Activated T-helper 17 cell treated with anti-CD3 and anti-CD28 coated beads, Interleukin-2, amount 50 U/mL, for 72 hours (primary cell): Measurements from ENCODE around the gene SPTBN1. TPM values are rescaled to one million over a fixed set of nuclear protein-coding genes. Genes with fewer than 3 reads are reported as not detected.

Source experiments
- ATAC-seq: fragments of 150-1000 bp; cut with Tn5 transposase; replicated peaks from 2 replicates; pipeline ENCODE4 v1.10.0; 2021; ENCODE audit warnings: mild to moderate bottlenecking, moderate library complexity
- H3K27ac Mint-ChIP-seq: one replicate; pipeline ENCODE4 v1.8.0; 2022; ENCODE audit warnings: mixed read lengths
- H3K27me3 Mint-ChIP-seq: one replicate; pipeline ENCODE4 v1.8.0; 2022; ENCODE audit warnings: mixed read lengths
- H3K36me3 Mint-ChIP-seq: one replicate; pipeline ENCODE4 v1.8.0; 2022; ENCODE audit warnings: low read depth, mild to moderate bottlenecking, mixed read lengths
- H3K4me1 Mint-ChIP-seq: one replicate; pipeline ENCODE4 v1.8.0; 2022; ENCODE audit warnings: mixed read lengths
- H3K4me3 Mint-ChIP-seq: one replicate; pipeline ENCODE4 v1.8.0; 2022; ENCODE audit warnings: mild to moderate bottlenecking, mixed read lengths
- H3K9me3 Mint-ChIP-seq: one replicate; pipeline ENCODE4 v1.8.0; 2022; ENCODE audit warnings: mixed read lengths
- total RNA-seq, 2 donors: library from RNA; stranded (reverse); gene quantifications; one replicate each; pipeline ENCODE4 v1.2.3, GENCODE V29; 2022

The SPTBN1 gene
- total RNA-seq: 100 to 1,000 TPM in 1 of 2 donors, 10 to 100 TPM in 1; 85.3 to 101 TPM

DNA sequence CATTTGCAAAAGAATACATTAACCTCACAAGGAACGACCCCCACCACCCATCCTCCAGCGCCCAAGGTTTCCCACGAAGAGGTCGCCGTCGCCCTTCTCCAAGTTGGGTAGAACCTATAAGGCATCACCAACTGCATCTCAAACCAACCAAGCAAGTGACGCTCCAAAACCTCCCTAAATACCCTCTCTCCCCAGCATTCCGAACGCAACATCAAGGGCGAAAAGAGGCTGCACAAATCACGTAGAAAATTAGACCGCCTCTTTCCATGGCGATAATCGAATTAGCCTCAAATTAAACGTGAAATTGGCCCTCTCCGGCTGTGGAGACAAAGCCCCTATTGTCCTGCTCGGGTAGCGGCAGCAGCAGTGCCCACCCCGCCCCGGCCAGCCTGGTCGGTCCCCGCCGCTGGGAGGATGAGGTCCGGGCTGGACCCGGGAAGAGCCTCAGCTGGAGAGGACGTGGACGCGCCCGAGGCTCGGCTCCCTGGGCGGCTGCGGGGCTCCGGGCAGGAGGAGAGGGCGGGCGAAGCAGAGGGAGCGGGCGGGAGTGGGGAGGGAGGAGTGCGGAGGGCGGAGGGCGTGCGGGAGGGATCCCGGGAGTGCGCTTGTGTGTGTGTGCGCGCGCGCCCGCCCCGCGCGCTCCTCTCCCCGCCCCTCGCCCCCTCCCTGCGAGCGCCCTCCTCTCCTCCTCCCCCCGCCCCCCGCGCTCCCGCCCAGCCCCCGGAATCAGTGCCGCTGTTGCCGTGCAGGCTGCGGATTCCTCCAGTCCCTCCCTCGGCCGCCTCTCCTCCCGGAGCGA, at the start of gene SPTBN1:
Gene SPTBN1 (plus strand): TSS at position 765 of the 799 bp plus-strand sequence. CDS start 70,092 bp downstream, outside the sequence.
- H3K36me3 Mint-ChIP-seq: peaks cover 9% of the 10 kb centered on the region
- no peak within 1 kb of the TSS for H3K27ac Mint-ChIP-seq
- peak within 1 kb of the TSS; percentile 81 for H3K4me3 Mint-ChIP-seq
- H3K9me3 Mint-ChIP-seq: no peaks in the 10 kb centered on the region
- peaks cover 5% of the 10 kb centered on the region for H3K4me1 Mint-ChIP-seq
- peak; percentile 23 for ATAC-seq
- H3K27me3 Mint-ChIP-seq: peaks cover 44% of the 10 kb centered on the region

GRCh38 chr2:54407693-54408092, 48.4 kb upstream of the SPTBN1 start:
- H3K27me3 Mint-ChIP-seq: peaks cover 13% of the 10 kb centered on the region
- H3K4me3 Mint-ChIP-seq: no peak overlapping the region
- H3K27ac Mint-ChIP-seq: no peak overlapping the region
- H3K9me3 Mint-ChIP-seq: no peaks in the 10 kb centered on the region
- peaks cover 3% of the 10 kb centered on the region for H3K4me1 Mint-ChIP-seq
- H3K36me3 Mint-ChIP-seq: no peaks in the 10 kb centered on the region
- no peak for ATAC-seq

DNA sequence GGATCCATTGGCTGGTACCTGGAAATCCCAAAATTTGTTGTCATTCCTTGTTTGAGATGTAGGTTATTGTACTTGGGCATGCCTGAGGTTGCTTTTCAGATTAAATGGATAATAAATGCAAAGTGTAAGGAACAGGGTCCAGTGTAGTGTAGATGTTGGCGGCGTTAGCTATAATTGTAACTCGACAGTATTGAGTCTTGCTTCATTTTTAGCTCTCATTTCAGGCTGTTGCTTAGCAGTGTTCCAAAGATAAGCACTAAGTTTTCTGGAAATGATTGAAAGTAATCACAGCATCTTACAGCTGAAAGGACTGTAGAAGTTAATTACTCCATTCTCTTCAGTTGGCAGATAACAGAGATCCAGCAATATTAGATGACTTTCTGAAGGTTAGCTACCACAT, 47.8 kb upstream of the SPTBN1 start:
- no peaks in the 10 kb centered on the region for H3K9me3 Mint-ChIP-seq
- H3K4me1 Mint-ChIP-seq: peaks cover 3% of the 10 kb centered on the region
- no peak for ATAC-seq
- H3K4me3 Mint-ChIP-seq: no peak overlapping the region
- H3K36me3 Mint-ChIP-seq: no peaks in the 10 kb centered on the region
- H3K27me3 Mint-ChIP-seq: peaks cover 13% of the 10 kb centered on the region
- H3K27ac Mint-ChIP-seq: no peak overlapping the region

GRCh38 chr2:54409752-54410151, 46.4 kb upstream of the SPTBN1 start:
- peaks cover 13% of the 10 kb centered on the region for H3K27me3 Mint-ChIP-seq
- H3K36me3 Mint-ChIP-seq: no peaks in the 10 kb centered on the region
- H3K9me3 Mint-ChIP-seq: no peaks in the 10 kb centered on the region
- H3K4me1 Mint-ChIP-seq: no peaks in the 10 kb centered on the region
- H3K4me3 Mint-ChIP-seq: no peak overlapping the region
- no peak for ATAC-seq
- no peak overlapping the region for H3K27ac Mint-ChIP-seq

DNA sequence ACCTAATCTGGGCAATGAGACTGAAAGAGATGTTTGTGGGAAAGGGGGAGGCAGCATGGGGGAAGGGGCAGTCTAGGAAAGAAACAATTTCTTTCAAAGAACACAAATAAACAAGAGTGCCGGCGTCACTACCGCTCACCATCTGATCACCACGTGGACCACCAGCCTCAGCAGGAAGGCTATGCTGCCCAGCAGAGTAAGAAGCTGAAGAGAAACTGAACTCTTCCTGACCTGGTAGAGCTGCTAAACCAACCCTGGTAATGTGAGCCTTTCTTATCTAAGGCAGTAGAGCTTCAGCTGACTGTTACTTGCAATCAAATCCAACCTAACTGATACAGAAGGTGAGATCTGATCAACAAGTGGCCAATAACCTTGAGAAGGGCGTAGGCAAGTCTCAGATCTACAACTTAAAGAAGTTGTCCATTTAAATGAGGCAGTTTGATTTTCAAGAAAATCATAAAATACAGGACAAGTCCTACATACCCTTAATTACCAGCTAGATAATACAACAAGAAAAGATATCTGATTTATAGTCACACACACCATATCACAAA, 44.2 kb upstream of the SPTBN1 start:
- no peaks in the 10 kb centered on the region for H3K36me3 Mint-ChIP-seq
- H3K4me3 Mint-ChIP-seq: no peak overlapping the region
- no peaks in the 10 kb centered on the region for H3K4me1 Mint-ChIP-seq
- no peak for ATAC-seq
- no peaks in the 10 kb centered on the region for H3K9me3 Mint-ChIP-seq
- H3K27ac Mint-ChIP-seq: no peak overlapping the region
- H3K27me3 Mint-ChIP-seq: peaks cover 20% of the 10 kb centered on the region

DNA sequence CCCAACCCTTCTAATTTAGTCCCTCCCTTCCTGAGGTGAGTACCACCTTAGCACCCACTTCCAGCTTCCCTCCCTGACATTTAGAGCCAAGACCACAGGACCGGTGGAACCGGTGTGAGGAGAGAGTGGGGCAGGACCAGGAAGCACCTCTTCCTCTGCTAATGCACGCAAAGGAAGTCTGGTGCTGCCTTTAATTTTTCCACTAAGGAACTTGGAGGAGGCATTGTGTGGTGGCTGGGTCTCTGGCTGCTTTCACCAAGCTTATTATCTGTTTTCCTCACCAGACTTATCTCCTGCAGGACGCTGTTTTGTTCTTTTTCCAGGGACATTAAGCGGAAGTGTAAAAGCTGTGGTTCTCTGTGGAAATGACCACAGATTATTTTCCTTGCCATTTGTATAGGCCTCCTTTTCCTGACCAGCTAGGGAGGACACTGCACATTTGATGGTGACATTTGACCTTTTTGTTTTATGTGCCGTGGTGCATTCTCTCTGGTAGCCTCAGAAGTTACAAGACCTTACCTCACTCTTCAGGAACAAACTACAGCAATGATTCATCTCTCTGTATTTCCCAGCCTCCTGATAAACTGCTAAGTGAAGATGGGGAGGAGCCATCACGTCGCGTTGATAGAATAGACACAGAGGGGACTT, 39.8 kb upstream of the SPTBN1 start:
- H3K4me3 Mint-ChIP-seq: no peak overlapping the region
- H3K9me3 Mint-ChIP-seq: no peaks in the 10 kb centered on the region
- H3K27me3 Mint-ChIP-seq: peaks cover 12% of the 10 kb centered on the region
- no peak overlapping the region for H3K27ac Mint-ChIP-seq
- ATAC-seq: no peak
- H3K4me1 Mint-ChIP-seq: no peaks in the 10 kb centered on the region
- H3K36me3 Mint-ChIP-seq: no peaks in the 10 kb centered on the region

DNA sequence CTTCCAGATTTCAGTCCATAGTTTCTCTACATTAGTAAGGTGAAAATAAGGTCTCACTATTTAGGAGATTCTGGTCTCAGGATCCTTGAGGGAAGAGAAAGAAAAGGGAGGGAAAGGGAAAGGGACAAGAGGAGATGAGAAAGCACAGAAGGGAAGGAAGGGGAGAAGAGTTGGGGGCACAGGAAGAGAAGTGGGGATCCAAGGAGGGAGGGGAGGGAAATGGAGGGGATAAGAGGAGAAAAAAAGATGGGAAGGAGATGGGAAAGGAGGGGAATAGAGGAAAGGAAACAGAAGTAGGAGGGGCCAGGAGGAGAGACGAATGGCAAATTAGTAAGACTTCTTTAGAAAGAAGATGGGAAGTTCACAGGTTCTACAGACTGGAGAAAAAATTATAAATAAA, 39.2 kb upstream of the SPTBN1 start:
- H3K27me3 Mint-ChIP-seq: peaks cover 8% of the 10 kb centered on the region
- H3K4me3 Mint-ChIP-seq: no peak overlapping the region
- no peaks in the 10 kb centered on the region for H3K36me3 Mint-ChIP-seq
- no peaks in the 10 kb centered on the region for H3K9me3 Mint-ChIP-seq
- no peak overlapping the region for H3K27ac Mint-ChIP-seq
- no peak for ATAC-seq
- H3K4me1 Mint-ChIP-seq: no peaks in the 10 kb centered on the region

- Mint-ChIP-seq H3K36me3 (no peaks in the 10 kb centered on the region), H3K4me1 (no peaks in the 10 kb centered on the region), H3K27ac (no peak overlapping the region), H3K27me3 (peaks cover 7% of the 10 kb centered on the region), H3K4me3 (no peak overlapping the region), H3K9me3 (no peaks in the 10 kb centered on the region)
- ATAC-seq: no peak
Observed at GRCh38 chr2:54417577-54417976, 38.5 kb upstream of the SPTBN1 start.

GRCh38 chr2:54419388-54419787, 36.7 kb upstream of the SPTBN1 start:
- no peaks in the 10 kb centered on the region for H3K36me3 Mint-ChIP-seq
- no peak overlapping the region for H3K27ac Mint-ChIP-seq
- no peaks in the 10 kb centered on the region for H3K4me1 Mint-ChIP-seq
- H3K4me3 Mint-ChIP-seq: no peak overlapping the region
- H3K9me3 Mint-ChIP-seq: no peaks in the 10 kb centered on the region
- ATAC-seq: no peak
- peaks cover 7% of the 10 kb centered on the region for H3K27me3 Mint-ChIP-seq

DNA sequence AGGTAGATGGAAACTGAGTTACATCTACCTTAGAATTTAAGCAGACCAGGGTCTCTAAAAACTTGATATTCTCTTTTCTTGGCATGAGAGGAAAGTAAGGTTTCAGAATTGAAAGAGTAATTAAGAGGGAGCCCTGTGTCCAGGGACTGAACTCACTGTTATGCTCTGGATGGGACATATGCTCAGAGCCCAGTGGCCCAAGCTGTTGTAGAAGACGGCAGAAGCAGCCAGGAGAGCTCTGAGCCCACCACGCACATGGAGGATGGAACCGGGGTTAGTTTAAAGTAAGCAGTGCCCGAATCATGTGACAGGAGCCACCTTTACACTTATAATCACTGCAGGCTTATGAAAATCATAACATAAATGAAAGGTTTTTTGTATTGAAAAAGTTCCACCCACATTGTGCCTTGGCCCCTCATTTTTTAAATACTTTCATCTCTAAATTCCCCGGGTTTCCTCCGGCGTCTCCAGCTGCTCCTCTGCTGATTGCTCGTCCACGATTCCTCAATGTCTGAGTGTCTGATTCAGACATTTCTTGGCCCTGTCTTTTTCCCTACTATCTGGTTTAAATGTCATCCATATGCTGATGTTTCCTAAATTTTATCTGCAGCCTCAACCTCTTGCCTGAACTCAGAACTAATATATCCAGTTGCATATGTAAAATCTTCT, 36.1 kb upstream of the SPTBN1 start:
- peaks cover 5% of the 10 kb centered on the region for H3K27me3 Mint-ChIP-seq
- no peaks in the 10 kb centered on the region for H3K4me1 Mint-ChIP-seq
- no peak for ATAC-seq
- H3K27ac Mint-ChIP-seq: no peak overlapping the region
- H3K4me3 Mint-ChIP-seq: no peak overlapping the region
- no peaks in the 10 kb centered on the region for H3K9me3 Mint-ChIP-seq
- no peaks in the 10 kb centered on the region for H3K36me3 Mint-ChIP-seq

GRCh38 chr2:54420524-54421172, 35.5 kb upstream of the SPTBN1 start:
- Mint-ChIP-seq H3K4me3 (no peak overlapping the region), H3K27ac (no peak overlapping the region), H3K4me1 (no peaks in the 10 kb centered on the region), H3K9me3 (no peaks in the 10 kb centered on the region), H3K27me3 (peaks cover 3% of the 10 kb centered on the region), H3K36me3 (no peaks in the 10 kb centered on the region)
- ATAC-seq: no peak

GRCh38 chr2:54422072-54422581, 34.0 kb upstream of the SPTBN1 start:
- peak; percentile 32 for ATAC-seq
- Mint-ChIP-seq H3K9me3 (no peaks in the 10 kb centered on the region), H3K4me3 (peak overlapping the region; percentile 50), H3K27me3 (no peaks in the 10 kb centered on the region), H3K27ac (no peak overlapping the region), H3K36me3 (no peaks in the 10 kb centered on the region), H3K4me1 (no peaks in the 10 kb centered on the region)

DNA sequence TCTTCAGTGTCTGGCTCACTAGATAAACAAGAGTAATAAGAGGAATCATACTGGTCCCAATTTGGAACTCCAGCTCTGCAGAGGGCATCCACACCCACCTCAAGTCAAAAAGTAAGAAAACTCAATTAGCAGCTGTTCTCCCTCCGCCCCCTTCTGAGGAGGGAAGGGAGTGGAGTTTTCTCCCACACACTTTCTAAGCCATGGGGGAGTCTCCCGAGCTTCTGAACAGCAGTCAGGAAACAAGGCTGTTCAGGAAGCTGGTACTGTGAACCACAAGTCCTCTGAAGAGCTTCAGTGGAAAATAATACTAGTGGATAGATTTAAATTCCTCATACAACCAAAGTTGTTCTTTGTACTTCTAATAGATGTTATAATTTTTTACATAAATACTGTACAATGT, 32.9 kb upstream of the SPTBN1 start:
- Mint-ChIP-seq H3K4me1 (no peaks in the 10 kb centered on the region), H3K27ac (no peak overlapping the region), H3K36me3 (no peaks in the 10 kb centered on the region), H3K27me3 (no peaks in the 10 kb centered on the region), H3K4me3 (no peak overlapping the region), H3K9me3 (no peaks in the 10 kb centered on the region)
- no peak for ATAC-seq

DNA sequence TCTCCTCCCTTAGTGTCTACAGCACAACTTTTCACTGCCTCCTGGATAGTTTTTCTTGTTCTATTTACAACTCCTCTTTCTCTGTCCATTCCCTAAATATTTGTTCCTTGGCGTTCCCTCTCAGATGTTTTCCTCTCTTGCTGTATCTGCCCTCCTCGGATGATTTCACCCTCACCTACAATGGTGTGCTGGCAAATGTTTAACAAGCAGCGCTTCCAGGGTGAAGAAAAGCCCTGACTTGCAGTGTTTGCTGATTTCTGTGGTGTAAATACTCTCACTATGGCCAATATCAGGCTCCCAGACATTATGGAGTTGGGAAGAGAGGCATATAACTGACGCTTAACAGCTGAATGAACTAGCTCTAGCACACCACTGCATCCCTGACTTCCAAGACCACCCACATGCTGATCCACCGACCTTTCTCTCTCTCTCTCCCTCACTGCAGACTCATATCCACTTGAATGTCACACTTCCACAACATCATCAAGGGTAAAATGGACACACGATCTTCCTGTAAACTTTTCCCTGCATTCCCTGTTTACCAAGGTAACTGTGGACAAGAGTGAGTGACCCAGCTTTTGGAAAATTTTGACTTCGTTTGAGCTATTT, 31.5 kb upstream of the SPTBN1 start:
- no peaks in the 10 kb centered on the region for H3K36me3 Mint-ChIP-seq
- ATAC-seq: no peak
- H3K27ac Mint-ChIP-seq: no peak overlapping the region
- no peak overlapping the region for H3K4me3 Mint-ChIP-seq
- H3K9me3 Mint-ChIP-seq: no peaks in the 10 kb centered on the region
- H3K4me1 Mint-ChIP-seq: no peaks in the 10 kb centered on the region
- no peaks in the 10 kb centered on the region for H3K27me3 Mint-ChIP-seq
